ENCODE results near the gene DAG1. TPM values are rescaled to one million over a fixed set of nuclear protein-coding genes. Genes with fewer than 3 reads are reported as not detected.

DAG1 gene
- total RNA-seq, 1 experiment from 2014 or later = 40.3 TPM

DNA sequence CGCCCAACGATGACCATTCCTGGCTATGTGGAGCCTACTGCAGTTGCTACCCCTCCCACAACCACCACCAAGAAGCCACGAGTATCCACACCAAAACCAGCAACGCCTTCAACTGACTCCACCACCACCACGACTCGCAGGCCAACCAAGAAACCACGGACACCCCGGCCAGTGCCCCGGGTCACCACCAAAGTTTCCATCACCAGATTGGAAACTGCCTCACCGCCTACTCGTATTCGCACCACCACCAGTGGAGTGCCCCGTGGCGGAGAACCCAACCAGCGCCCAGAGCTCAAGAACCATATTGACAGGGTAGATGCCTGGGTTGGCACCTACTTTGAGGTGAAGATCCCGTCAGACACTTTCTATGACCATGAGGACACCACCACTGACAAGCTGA is 61.6 kb downstream of the DAG1 start:
- Mint-ChIP-seq H3K9me3 (ENCODE audit: unreplicated experiment) (no peaks in the 10 kb centered on the region), H3K27ac (ENCODE audit: low read depth, unreplicated experiment) (no peak overlapping the region), H3K27me3 (ENCODE audit: insufficient read depth, unreplicated experiment) (no peaks in the 10 kb centered on the region), H3K4me1 (ENCODE audit: insufficient read depth, unreplicated experiment) (peaks cover 6% of the 10 kb centered on the region), H3K4me3 (ENCODE audit: unreplicated experiment) (no peak overlapping the region), H3K36me3 (ENCODE audit: insufficient read depth, unreplicated experiment) (peaks cover 48% of the 10 kb centered on the region)
- TF ChIP-seq, protein P1, sequence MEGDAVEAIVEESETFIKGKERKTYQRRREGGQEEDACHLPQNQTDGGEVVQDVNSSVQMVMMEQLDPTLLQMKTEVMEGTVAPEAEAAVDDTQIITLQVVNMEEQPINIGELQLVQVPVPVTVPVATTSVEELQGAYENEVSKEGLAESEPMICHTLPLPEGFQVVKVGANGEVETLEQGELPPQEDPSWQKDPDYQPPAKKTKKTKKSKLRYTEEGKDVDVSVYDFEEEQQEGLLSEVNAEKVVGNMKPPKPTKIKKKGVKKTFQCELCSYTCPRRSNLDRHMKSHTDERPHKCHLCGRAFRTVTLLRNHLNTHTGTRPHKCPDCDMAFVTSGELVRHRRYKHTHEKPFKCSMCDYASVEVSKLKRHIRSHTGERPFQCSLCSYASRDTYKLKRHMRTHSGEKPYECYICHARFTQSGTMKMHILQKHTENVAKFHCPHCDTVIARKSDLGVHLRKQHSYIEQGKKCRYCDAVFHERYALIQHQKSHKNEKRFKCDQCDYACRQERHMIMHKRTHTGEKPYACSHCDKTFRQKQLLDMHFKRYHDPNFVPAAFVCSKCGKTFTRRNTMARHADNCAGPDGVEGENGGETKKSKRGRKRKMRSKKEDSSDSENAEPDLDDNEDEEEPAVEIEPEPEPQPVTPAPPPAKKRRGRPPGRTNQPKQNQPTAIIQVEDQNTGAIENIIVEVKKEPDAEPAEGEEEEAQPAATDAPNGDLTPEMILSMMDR (IDR thresholded peaks at IDR 0.05; ENCODE audit: unreplicated experiment) = no peak
- no peak for DNase-seq (ENCODE audit: unreplicated experiment)
- intact Hi-C loops (cut with micrococcal nuclease) = no loop called here
- POLR2A ChIA-PET = no interaction called here
- no TSS peak for BruUV-seq (replicated peaks)
- CTCF ChIA-PET = interaction anchor here (0.6 kb wide), 1 partner anchor 213 kb away, joined by 3 read pairs; no protein-coding TSS in a partner anchor

DNA sequence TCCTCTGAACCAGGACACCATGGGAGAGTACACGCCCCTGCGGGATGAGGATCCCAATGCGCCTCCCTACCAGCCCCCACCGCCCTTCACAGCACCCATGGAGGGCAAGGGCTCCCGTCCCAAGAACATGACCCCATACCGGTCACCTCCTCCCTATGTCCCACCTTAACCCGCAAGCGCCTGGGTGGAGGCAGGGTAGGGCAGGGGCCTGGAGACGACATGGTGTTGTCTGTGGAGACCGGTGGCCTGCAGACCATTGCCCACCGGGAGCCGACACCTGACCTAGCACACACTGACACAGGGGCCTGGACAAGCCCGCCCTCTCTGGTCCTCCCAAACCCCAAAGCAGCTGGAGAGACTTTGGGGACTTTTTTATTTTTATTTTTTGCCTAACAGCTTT is 63.0 kb downstream of the DAG1 start:
- H3K4me3 Mint-ChIP-seq (ENCODE audit: unreplicated experiment) = no peak overlapping the region
- no peaks in the 10 kb centered on the region for H3K27me3 Mint-ChIP-seq (ENCODE audit: insufficient read depth, unreplicated experiment)
- no peaks in the 10 kb centered on the region for H3K9me3 Mint-ChIP-seq (ENCODE audit: unreplicated experiment)
- no peak overlapping the region for H3K27ac Mint-ChIP-seq (ENCODE audit: low read depth, unreplicated experiment)
- peaks cover 43% of the 10 kb centered on the region for H3K36me3 Mint-ChIP-seq (ENCODE audit: insufficient read depth, unreplicated experiment)
- ChIA-PET POLR2A (no interaction called here), CTCF (interaction anchor here (0.7 kb wide), 1 partner anchor 83 kb away, joined by 3 read pairs; no protein-coding TSS in a partner anchor)
- intact Hi-C loops (cut with micrococcal nuclease) = no loop called here
- DNase-seq (ENCODE audit: unreplicated experiment) = no peak
- TF ChIP-seq, protein P1 (IDR thresholded peaks at IDR 0.05; ENCODE audit: unreplicated experiment) = no peak
- peaks cover 6% of the 10 kb centered on the region for H3K4me1 Mint-ChIP-seq (ENCODE audit: insufficient read depth, unreplicated experiment)
- BruUV-seq (replicated peaks) = no TSS peak

DNA sequence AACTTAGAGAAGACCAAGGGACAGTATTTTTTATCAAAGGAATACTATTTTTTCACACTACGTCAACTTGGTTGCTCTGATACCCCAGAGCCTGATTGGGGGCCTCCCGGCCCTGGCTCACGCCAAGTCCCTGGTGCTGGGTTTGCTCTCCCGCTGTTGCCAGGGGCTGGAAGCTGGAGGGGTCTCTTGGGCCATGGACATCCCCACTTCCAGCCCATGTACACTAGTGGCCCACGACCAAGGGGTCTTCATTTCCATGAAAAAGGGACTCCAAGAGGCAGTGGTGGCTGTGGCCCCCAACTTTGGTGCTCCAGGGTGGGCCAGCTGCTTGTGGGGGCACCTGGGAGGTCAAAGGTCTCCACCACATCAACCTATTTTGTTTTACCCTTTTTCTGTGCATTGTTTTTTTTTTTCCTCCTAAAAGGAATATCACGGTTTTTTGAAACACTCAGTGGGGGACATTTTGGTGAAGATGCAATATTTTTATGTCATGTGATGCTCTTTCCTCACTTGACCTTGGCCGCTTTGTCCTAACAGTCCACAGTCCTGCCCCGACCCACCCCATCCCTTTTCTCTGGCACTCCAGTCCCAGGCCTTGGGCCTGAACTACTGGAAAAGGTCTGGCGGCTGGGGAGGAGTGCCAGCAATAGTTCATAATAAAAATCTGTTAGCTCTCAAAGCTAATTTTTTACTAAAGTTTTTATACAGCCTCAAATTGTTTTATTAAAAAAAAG is 63.9 kb downstream of the DAG1 start:
- Mint-ChIP-seq H3K4me3 (ENCODE audit: unreplicated experiment) (no peak overlapping the region), H3K27ac (ENCODE audit: low read depth, unreplicated experiment) (no peak overlapping the region), H3K36me3 (ENCODE audit: insufficient read depth, unreplicated experiment) (peaks cover 40% of the 10 kb centered on the region), H3K4me1 (ENCODE audit: insufficient read depth, unreplicated experiment) (peaks cover 6% of the 10 kb centered on the region), H3K9me3 (ENCODE audit: unreplicated experiment) (no peaks in the 10 kb centered on the region), H3K27me3 (ENCODE audit: insufficient read depth, unreplicated experiment) (no peaks in the 10 kb centered on the region)
- POLR2A ChIA-PET = no interaction called here
- TF ChIP-seq, protein P1 (IDR thresholded peaks at IDR 0.05; ENCODE audit: unreplicated experiment) = no peak
- CTCF ChIA-PET = interaction anchor here (0.6 to 1.0 kb wide), 2 partner anchors 53 to 138 kb away, joined by 3 read pairs; no protein-coding TSS in a partner anchor
- intact Hi-C loops (cut with micrococcal nuclease) = no loop called here
- no peak for DNase-seq (ENCODE audit: unreplicated experiment)
- no TSS peak for BruUV-seq (replicated peaks)

DNA sequence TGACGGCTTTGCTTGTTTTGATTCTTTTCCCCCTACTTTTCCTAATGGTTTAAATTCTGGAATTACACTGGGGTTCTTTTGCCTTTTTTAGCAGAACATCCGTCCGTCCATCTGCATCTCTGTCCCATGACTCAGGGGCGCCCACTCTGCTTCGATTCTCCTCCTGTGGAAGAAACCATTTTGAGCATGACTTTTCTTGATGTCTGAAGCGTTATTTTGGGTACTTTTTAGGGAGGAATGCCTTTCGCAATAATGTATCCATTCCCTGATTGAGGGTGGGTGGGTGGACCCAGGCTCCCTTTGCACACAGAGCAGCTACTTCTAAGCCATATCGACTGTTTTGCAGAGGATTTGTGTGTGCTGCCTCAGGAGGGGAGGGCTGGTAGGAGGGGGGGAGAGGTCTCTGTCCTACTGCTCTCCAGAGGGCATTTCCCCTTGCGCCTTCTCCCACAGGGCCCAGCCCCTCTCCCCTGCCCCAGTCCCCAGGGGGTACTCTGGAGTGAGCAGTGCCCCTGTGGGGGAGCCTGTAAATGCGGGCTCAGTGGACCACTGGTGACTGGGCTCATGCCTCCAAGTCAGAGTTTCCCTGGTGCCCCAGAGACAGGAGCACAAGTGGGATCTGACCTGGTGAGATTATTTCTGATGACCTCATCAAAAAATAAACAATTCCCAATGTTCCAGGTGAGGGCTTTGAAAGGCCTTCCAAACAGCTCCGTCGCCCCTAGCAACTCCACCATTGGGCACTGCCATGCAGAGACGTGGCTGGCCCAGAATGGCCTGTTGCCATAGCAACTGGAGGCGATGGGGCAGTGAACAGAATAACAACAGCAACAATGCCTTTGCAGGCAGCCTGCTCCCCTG is 64.7 kb downstream of the DAG1 start:
- H3K27ac Mint-ChIP-seq (ENCODE audit: low read depth, unreplicated experiment) = no peak overlapping the region
- H3K4me3 Mint-ChIP-seq (ENCODE audit: unreplicated experiment) = no peak overlapping the region
- H3K9me3 Mint-ChIP-seq (ENCODE audit: unreplicated experiment) = no peaks in the 10 kb centered on the region
- POLR2A ChIA-PET = no interaction called here
- BruUV-seq (replicated peaks) = TSS peak; percentile 15
- intact Hi-C loops (cut with micrococcal nuclease) = no loop called here
- no peak for DNase-seq (ENCODE audit: unreplicated experiment)
- H3K27me3 Mint-ChIP-seq (ENCODE audit: insufficient read depth, unreplicated experiment) = no peaks in the 10 kb centered on the region
- peaks cover 5% of the 10 kb centered on the region for H3K4me1 Mint-ChIP-seq (ENCODE audit: insufficient read depth, unreplicated experiment)
- TF ChIP-seq, protein P1 (IDR thresholded peaks at IDR 0.05; ENCODE audit: unreplicated experiment) = no peak
- CTCF ChIA-PET = interaction anchor here (1.0 kb wide), 1 partner anchor 137 kb away, joined by 3 read pairs; no protein-coding TSS in a partner anchor
- H3K36me3 Mint-ChIP-seq (ENCODE audit: insufficient read depth, unreplicated experiment) = peaks cover 42% of the 10 kb centered on the region
